ENCODE data around the gene SAMD11.

SAMD11 gene

GRCh38 chr1:932173-932510 lies 8.4 kb downstream of the SAMD11 start:
- in situ Hi-C loops (cut with MboI; ENCODE audit: low sequenced_read_pairs) = no loop called here

- in situ Hi-C loops (cut with MboI; ENCODE audit: low sequenced_read_pairs) = no loop called here
These were observed 9.3 kb downstream of the SAMD11 start for GRCh38 chr1:932776-933602.

GRCh38 chr1:933603-933940 lies 9.8 kb downstream of the SAMD11 start:
- in situ Hi-C loops (cut with MboI; ENCODE audit: low sequenced_read_pairs) = no loop called here

GRCh38 chr1:934991-935750 lies 11.4 kb downstream of the SAMD11 start:
- in situ Hi-C loops (cut with MboI; ENCODE audit: low sequenced_read_pairs) = no loop called here

- in situ Hi-C loops (cut with MboI; ENCODE audit: low sequenced_read_pairs) = no loop called here
These were observed 12.1 kb downstream of the SAMD11 start for GRCh38 chr1:935751-936231.

GRCh38 chr1:936348-937264 lies 12.9 kb downstream of the SAMD11 start:
- in situ Hi-C loops (cut with MboI; ENCODE audit: low sequenced_read_pairs) = no loop called here

- in situ Hi-C loops (cut with MboI; ENCODE audit: low sequenced_read_pairs) = no loop called here
These were observed 13.8 kb downstream of the SAMD11 start for GRCh38 chr1:937521-937920.

DNA sequence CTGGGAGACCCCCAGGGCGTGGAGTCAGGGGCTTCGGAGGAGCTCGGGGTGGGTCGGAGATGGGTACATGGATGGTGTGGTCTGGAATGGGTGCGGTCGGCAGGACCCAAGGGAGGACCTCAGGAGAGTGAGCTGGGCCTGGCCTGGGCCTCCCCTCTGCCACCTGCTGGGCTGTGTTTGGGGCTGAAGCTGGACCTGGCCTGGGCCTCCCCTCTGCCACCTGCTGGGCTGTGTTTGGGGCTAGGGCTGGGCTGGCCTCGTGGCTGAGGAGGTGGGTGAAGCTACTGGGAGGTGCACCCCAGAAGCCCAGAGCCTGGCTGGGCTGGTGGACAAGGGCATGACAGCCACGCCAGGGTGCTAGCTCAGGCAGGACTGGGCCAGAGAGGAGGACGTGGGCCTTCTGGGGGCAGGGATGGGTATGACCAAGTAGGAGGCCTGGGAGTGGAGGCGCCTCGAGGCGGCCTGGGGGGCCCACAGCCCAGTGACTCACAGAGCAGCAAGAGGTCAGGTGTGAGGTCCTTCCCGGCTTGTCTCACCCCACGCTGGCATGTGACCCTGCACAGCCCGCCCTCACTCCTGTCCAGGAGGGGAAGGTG lies 14.5 kb downstream of the SAMD11 start:
- in situ Hi-C loops (cut with MboI; ENCODE audit: low sequenced_read_pairs) = no loop called here

DNA sequence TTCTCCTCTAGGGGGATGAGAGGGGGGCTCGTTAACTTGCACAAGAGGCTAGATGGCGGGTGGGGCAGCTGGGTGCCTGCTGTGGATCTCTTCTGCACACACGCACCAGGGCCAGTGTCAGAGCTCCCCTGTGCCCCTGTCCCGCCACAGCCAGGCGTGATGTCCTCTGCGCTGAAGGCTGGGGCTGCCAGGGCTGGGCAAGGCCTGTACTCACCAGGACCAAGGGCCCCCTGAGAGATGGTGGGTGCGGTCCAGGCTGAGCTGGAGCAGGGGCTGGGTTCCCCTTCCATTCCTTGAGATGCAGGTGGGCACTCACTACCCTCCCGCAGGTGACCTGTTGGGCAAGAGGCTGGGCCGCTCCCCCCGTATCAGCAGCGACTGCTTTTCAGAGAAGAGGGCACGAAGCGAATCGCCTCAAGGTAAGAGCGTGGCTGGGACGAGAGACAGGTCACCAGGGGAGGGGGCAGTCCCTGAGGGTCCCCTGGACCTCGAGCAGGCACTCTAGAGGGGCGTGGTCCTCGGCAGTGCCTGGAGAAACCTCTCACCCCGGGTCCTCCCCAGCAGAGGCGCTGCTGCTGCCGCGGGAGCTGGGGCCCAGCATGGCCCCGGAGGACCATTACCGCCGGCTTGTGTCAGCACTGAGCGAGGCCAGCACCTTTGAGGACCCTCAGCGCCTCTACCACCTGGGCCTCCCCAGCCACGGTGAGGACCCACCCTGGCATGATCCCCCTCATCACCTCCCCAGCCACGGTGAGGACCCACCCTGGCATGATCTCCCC lies 15.2 kb downstream of the SAMD11 start:
- in situ Hi-C loops (cut with MboI; ENCODE audit: low sequenced_read_pairs) = no loop called here

DNA sequence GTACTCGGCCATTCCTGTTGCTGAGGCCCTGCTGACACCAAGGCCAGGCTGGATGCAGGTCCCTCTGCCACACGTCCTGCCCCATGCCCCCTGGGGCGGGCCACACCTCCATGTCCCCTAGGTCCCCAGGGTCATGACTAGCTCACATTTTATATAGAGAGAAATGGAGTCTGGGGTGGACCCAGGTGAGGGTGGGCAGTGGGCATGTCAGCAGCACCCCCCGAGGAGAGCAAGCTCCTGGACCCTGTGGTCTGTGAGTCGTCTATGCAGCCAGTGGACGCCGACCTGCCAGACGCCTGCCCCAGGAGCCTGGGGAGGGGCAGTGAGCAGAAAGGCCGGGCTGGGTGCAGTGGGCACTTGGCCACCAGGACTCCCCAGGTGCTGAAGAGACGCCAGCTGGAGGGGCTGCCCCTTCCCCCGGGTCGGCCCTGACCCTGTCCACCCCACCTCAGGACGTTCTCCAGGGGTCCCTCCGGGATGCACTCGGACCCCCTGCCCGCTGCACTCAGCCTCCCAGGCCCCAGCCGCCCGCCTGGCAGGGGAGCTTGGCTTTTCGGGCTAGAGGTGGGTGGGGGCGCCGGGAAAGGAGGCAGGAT lies 15.9 kb downstream of the SAMD11 start:
- in situ Hi-C loops (cut with MboI; ENCODE audit: low sequenced_read_pairs) = no loop called here

DNA sequence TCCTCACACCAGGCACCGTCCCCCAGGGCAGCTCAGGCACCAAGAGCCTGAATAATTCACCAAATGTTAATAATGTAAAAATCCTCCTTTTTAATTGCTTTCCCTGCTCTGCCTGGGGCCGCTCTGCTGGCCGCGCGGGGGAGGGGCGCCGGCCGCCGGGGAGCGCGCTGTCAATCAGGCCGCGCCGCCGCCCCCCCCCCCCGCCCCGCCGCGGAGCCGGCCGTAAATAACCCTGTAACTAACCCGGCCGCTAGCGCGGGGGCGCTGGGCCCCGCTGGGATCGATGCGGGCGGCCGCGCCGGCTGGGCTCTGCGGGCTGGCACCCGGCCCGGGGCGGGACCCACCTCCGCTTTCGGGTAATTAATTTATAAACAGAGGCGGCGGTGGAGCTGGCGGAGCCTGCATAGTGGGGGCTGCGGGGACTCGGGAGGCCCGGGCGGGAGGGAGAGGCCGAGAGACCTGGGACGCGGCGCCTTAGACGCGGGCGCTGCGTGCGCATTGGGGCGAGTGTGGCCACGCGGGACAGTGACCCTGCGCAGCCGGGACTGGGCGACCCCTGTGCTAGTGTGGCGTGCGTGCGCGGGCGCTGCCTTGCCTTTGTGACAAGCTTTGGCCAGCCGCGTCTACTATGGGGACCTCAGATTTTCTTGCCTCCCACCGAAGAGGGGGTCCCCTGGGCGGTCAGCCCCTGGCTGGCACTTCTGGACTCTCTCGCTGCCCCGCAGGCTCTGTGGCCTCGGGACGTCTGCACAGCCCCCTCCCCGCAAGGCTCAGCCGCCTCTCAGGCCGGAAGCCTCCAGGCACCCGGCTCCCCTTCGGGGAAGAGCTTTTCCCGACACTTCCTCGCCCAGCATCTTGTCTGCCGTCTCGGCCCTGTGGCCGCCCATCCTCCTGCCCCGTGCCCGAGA lies 16.6 kb downstream of the SAMD11 start:
- in situ Hi-C loops (cut with MboI; ENCODE audit: low sequenced_read_pairs) = no loop called here

DNA sequence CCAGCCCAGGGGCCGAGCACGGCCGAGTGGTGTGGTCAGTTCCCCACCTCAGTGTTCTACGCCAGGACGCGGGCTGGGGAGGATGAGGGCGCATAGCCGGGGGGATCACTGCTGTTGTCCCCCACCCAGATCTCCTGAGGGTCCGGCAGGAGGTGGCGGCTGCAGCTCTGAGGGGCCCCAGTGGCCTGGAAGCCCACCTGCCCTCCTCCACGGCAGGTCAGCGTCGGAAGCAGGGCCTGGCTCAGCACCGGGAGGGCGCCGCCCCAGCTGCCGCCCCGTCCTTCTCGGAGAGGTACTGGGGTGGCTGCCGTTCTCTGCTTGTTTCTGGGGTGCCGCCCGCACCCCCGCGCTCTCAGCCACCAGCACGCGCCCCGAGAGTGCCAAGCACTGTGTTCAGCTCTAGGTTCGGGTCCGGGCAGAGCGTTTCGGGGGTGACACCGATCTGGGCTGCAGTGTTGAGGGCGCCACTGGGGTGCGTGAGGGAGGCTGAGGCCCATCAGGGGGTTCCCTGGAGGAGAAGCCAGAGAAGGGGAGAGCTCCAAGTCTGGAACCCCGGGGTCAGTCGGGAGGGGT lies 17.4 kb downstream of the SAMD11 start:
- in situ Hi-C loops (cut with MboI; ENCODE audit: low sequenced_read_pairs) = no loop called here

- in situ Hi-C loops (cut with MboI; ENCODE audit: low sequenced_read_pairs) = no loop called here
These were observed 18.1 kb downstream of the SAMD11 start for GRCh38 chr1:941588-942383.

DNA sequence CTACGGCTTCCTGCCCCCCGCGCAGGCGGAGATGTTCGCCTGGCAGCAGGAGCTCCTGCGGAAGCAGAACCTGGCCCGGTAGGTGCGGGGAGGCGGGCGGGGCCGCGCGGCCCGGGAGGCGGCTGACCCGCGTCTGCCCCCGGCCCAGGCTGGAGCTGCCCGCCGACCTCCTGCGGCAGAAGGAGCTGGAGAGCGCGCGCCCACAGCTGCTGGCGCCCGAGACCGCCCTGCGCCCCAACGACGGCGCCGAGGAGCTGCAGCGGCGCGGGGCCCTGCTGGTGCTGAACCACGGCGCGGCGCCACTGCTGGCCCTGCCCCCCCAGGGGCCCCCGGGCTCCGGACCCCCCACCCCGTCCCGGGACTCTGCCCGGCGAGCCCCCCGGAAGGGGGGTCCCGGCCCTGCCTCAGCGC lies 18.7 kb downstream of the SAMD11 start:
- in situ Hi-C loops (cut with MboI; ENCODE audit: low sequenced_read_pairs) = no loop called here

- in situ Hi-C loops (cut with MboI; ENCODE audit: low sequenced_read_pairs) = no loop called here
These were observed 19.3 kb downstream of the SAMD11 start for GRCh38 chr1:942864-943533.

GRCh38 chr1:943545-944340 lies 20.0 kb downstream of the SAMD11 start:
- in situ Hi-C loops (cut with MboI; ENCODE audit: low sequenced_read_pairs) = no loop called here
